GM21576 (cell line): Measurements from ENCODE around the gene DEPDC5.

ENCODE experiments used
- ATAC-seq: cut with Tn5 transposase; IDR thresholded peaks from one replicate; pipeline ENCODE4 v1.9.1; 2021; ENCODE audit warnings: mild to moderate bottlenecking, moderate library complexity; ENCODE audit not compliant: unreplicated experiment

The DEPDC5 gene

GRCh38 chr22:31846161-31847115 is 92.6 kb downstream of the DEPDC5 start:
- ATAC-seq, result no peak

- ATAC-seq, result no peak
Observed at GRCh38 chr22:31848411-31848810, 94.6 kb downstream of the DEPDC5 start.

- ATAC-seq, result no peak
Observed at GRCh38 chr22:31850135-31850534, 96.3 kb downstream of the DEPDC5 start.

DNA sequence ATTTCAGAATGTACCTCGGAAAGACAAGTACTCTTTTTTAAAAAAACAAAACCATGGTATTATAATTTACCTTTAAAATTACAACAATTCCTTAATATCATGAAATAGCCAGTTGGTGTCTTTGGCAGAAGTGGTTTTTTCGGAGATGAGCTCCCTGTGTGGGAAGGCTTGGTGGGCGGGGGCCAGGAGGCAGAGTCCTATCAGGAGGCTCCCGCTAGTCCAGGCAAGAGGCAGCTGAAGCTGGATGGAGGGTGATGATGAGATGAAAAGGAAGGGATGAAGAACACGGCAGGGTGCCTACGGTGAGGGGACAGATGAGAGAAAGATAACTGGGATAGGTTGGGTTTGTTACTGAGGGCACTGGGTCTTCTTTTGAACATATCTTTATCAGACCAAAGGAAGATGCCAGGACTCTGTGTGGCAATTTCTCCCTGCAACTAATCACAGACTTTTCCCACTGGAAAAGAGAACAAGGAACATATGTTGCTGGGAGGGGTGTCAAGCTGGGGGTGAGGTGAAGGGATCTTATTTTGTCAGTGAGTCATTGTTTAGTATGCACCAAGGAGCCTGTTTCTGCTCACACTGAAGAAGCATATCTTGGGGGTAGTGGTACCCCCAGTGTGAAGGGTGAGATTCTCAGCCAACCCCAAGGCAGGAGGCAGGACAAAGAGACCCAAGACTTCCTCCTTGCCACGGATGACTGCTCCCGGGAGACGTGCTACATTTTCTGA is 99.0 kb downstream of the DEPDC5 start:
- no peak for ATAC-seq

DNA sequence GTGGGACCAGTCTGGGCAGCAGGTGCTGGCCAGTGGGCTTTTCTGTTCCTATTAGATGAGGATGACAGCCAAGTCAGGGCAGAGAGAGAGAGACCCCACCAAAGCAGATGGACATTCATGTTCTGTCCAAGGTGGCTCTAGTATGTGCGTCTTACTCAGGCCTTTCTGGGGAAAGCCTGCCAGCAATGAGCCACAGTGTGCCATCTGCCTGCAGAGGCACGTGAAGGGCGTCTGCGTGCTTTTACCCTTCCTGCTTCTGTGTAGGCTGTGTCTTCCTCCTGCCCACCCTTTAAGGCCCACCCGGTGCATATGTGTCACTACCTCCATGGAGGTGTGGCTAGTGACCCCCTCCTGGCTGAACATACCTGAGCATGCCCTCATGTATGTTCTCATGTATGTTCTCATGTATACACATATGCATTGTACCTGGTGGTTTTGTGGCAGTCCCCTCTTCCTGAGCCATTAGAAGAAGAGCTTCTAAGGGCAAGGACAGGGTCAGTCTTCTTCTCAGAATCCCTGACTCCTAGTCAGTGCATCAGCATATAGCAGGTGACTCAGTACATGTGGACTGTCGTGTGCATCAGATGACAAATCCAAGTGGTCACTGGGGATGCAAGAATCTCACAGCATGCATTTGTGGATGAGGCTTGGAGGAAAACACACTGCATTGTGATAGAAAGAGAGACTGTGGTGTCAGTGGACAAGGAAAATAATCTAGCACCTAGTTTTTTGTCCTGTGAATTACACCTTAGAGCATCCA is 100.1 kb downstream of the DEPDC5 start:
- ATAC-seq, result no peak

- ATAC-seq, result no peak
Observed at GRCh38 chr22:31857247-31857646, 103.4 kb downstream of the DEPDC5 start.

GRCh38 chr22:31861226-31861840 is 107.5 kb downstream of the DEPDC5 start:
- no peak for ATAC-seq

DNA sequence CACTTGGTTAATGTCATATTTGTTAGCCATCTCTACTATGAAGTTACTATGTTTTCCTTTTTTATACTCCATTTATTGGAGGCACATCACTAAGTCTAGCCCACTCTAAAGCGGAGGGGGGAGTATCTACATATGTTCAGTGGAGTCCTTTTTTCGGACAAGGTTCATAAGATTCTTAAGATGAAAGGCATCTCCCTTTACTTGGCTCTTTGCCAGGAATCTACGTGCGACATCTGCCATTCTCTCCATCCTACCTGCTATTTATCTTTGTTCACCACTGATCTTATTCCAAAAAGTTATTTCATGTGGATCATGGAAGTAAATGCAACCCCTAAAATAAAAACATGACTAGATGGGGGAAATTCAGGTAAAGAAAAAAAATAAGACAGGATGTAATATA is 113.1 kb downstream of the DEPDC5 start:
- no peak for ATAC-seq

DNA sequence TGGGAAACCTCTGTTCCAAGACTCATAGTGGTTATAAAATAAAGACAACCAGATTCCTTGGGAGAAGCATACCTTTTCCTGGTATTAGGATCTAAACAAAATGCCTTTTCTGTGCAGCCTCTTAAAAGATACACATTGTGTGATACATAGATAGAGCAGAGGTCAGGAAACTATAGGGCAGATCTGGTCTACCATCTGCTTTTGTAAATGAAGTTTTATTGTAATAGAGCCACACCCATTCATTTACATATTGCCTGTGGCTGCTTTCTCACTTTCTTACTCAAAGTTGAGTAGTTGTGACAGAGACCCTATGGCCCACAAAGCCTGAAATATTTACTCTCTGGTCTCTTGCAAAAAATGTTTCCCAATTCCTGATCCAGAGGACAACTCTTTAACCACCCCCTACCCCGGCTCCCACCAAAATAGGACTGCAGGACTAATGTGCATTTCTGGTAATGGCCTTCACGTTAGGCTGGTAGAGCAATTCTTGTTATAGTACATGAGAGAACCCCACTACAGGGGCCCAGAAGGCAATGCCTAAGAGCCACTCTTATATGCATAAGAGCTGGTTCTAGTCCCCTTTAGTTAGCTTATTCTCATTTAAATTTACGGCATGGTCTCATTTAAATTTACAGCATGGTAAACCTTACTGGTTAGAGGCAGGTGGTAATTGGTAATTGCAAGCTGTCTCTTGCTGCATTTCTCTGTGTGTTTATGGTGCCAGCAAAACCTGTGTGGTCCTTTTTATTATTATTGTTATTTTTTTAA is 113.8 kb downstream of the DEPDC5 start:
- no peak for ATAC-seq

- no peak for ATAC-seq
Observed at GRCh38 chr22:31869739-31870138, 115.9 kb downstream of the DEPDC5 start.

- no peak for ATAC-seq
Observed at GRCh38 chr22:31870890-31871289, 117.1 kb downstream of the DEPDC5 start.

DNA sequence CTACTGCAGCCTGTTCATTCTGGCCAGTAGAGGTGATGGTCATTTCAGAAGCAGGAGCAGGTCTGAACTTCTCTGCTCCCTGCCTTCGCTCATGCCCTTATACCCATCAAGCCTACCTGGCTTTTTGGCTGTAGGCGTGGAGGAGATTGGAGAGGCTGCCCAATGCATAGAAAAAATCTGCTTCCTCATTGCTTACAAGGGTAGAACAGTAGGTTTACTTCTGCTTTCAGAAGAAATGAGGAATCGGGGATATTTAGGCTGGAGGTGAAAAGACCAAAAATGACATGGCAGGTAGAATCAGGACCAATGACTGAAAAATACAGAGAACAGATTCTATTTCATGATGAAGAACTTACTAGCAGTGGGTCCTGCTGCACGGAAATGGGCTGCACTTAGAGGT is 117.7 kb downstream of the DEPDC5 start:
- ATAC-seq, result no peak

DNA sequence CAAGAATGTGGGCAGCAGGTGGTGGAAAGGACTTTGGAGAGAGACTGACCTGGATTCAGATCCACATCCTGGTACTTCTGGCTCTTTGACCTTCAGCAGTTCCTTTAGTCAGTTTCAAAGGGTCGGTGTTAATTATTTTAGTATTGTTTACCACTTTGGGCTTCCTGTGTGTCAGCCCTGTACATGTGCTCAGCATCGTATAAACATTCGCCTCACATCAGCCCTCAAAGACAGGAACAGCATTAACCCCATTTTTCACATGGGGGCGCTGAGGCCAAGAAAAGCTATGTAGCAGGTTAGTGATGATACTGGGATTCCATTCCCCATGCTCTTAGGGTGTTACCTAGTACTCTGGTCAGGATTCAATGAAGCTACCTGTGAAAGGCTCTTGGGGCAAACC is 118.4 kb downstream of the DEPDC5 start:
- ATAC-seq, result no peak

GRCh38 chr22:31874821-31875220 is 121.0 kb downstream of the DEPDC5 start:
- ATAC-seq, result no peak

DNA sequence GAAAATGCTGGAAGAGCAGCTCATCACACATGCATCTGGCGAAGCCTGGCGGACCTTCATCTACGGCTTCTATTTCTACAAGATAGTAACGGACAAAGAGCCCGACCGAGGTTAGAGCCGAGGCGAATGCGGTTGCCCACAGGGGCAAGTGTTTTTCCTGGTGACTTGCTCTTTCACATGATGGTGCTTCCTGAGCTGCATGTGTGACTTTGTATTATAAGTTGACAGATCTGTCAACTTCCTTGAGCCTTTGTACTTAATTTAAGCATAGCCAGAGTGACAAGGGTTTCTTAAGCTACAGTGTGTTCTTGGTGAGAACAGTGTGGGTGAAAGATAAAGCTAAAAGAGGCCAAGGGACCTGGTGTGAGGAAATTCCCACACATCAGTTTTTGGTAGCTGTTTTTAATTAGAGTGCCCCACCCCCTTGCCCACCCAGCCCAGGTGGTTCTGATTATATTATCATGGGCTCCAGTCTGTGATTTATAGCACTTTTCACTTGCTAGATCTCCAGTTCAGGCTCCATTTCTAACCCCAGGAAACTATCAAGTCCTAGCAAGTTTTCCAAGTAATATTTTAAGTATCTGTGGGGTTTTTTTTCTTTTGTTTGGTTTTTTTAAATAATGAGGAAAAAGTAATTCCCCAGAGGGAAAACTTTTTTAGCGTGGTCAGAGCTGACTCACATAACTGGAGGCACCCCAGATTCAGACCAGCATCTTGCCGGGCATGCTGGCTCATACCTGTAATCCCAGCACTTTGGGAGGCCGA is 122.5 kb downstream of the DEPDC5 start:
- ATAC-seq, result no peak

DNA sequence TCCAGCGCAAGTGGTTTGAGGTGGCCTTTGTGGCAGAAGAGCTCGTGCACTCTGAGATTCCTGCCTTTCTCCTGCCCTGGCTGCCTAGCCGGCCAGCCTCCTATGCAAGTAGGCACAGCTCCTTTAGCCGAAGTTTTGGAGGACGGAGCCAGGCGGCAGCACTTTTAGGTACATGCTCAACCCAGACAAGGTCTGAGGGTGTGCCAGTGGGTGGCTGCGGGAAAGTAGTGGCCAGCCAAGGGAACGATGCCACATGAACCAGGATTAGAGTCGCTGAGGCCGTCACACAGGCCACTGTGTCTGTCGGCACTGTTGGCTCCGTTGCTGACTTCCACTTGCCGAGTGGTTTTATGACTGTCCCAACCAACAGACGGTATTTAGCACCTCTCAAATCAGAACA is 125.8 kb downstream of the DEPDC5 start:
- ATAC-seq, result no peak

DNA sequence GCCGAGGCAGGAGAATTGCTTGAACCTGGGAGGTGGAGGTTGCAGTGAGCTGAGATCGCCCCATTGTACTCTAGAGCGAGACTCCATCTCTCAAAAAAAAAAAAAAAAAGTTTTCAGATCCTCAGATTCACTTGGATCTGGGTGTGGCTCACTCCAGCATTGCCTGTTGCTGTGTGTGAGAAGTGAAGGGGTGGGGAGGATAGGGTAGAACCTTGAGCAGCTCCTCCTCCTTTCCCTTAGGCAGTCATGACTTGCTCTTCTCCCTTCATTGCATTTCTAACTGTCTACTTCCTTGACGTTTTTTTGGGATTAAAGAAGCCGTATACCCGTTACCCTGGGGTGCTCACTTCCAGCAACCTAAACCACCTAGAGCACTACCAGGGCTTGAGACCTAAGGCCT is 127.4 kb downstream of the DEPDC5 start:
- ATAC-seq, result no peak

DNA sequence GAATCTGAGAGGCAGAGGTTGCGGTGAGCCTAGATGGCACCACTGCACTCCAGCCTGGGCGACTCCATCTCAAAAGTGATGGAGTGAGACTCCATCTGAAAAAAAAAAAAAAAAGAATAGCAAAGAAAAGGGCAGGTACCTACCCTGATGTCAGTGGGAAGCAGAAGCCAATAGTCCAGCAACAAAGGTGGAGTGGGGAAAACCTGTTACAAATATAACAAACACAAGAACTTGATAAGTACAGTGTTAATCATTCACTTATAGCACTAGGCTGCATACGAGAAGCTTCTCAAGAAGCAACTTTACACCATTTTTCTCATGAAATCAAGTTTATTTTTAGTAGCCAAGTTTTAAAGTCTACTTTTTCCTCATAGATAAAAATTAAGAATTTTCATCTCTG is 128.0 kb downstream of the DEPDC5 start:
- no peak for ATAC-seq

DNA sequence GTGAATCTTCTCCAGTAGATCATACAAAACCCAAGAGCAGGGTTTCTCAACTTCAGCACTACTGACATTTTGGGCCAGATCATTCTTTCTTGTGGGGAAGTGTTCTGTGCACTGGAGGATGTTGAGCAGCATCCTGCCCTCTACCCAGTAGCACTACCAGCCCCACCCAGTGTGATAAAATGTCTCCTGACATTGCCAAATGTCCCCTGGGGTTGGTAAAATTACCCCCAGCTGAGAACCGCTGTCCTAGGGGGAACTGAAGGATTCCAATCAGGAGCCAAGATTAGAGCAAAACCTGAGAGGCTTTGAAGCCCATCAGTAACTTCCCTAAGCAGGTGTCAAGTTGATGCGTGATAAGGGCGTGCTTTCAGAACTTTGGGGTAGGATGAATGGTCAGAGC is 129.2 kb downstream of the DEPDC5 start:
- no peak for ATAC-seq
